Esophagus squamous epithelium (tissue), 5 donors: ENCODE results near the gene DOK5. TPM values are rescaled to one million over a fixed set of nuclear protein-coding genes. Genes with fewer than 3 reads are reported as not detected.

Experiments used
- DNase-seq: peaks from one replicate; lab custom pipeline; 2025; lab: John Stamatoyannopoulos, UW
- H3K27ac ChIP-seq, 4 donors: fragments of 200-600 bp; sonication (generic); one replicate each; pipeline ENCODE4 v1.5.1; 2016 to 2019; ENCODE audit warnings: mild to moderate bottlenecking in 1 of 4
- H3K27me3 ChIP-seq, 4 donors: fragments of 200-600 bp; sonication (generic); 1 replicate in 3 of 4; 2 replicates in 1 of 4; pipeline versions ENCODE4 v1.5.1 to v1.6.0; 2017 to 2021; ENCODE audit warnings: antibody characterized with exemption in 1 of 4
- H3K36me3 ChIP-seq, 3 donors: fragments of 200-600 bp; sonication (generic); one replicate each; pipeline ENCODE4 v1.5.1; 2016 to 2019
- H3K4me1 ChIP-seq, 3 donors: fragments of 200-600 bp; sonication (generic); one replicate each; pipeline ENCODE4 v1.5.1; 2017 to 2019
- H3K4me3 ChIP-seq, 4 donors: fragments of 200-600 bp; sonication (generic); 1 replicate in 3 of 4; 2 replicates in 1 of 4; pipeline ENCODE4 v1.5.1; 2016 to 2019; ENCODE audit warnings: mild to moderate bottlenecking in 2 of 4, moderate library complexity in 1 of 4
- H3K9me3 ChIP-seq, 3 donors: fragments of 200-600 bp; sonication (generic); one replicate each; pipeline ENCODE4 v1.5.1; 2016 to 2019
- POLR2A ChIP-seq, 4 donors: fragments of 450-650 bp; IDR thresholded peaks; one replicate each; pipeline ENCODE4 v1.6.1; 2017; ENCODE audit warnings: antibody characterized with exemption in 4 of 4, mild to moderate bottlenecking in 4 of 4, moderate library complexity in 3 of 4
- WGBS, 2 donors: methylation state at CpG; one replicate each; pipeline ENCODE4 v1.1.5; 2018; 5-methylcytosine and 5-hydroxymethylcytosine counted together
- intact Hi-C: fragments of 100-400 bp; cut with DNase I; formaldehyde crosslinking; loops from one replicate; pipeline ENCODE4 v1.15.0; 2022
- total RNA-seq, 4 donors: library from RNA; depleted of rRNA; stranded (reverse); fragments of >200 nt; gene quantifications; one replicate each; pipeline ENCODE4 v1.1.0, GENCODE V29; 2016
- TF ChIP-seq, protein P1 (sequence below), 6 experiments: fragments of 450-650 bp in 4 of 6; fragments of 200-600 bp in 2 of 6; sonication (generic) in 2 of 6; IDR thresholded peaks; one replicate each; pipeline ENCODE4 v1.5.1; 2016 to 2019; ENCODE audit warnings: antibody characterized with exemption in 6 of 6, mild to moderate bottlenecking in 4 of 6, moderate library complexity in 4 of 6
- donor health status: DM: yes; HTN: yes; CAD: no.

Gene DOK5
- total RNA-seq, 4 donors from 2014 or later = 0.38 to 1.3 TPM; not detected in 2

GRCh38 chr20:54502179-54502578 lies 26.8 kb downstream of the DOK5 start:
- intact Hi-C loops = no loop called here
- H3K27ac ChIP-seq = no peak overlapping the region
- H3K27me3 ChIP-seq = no peaks in the 10 kb centered on the region
- H3K4me1 ChIP-seq = no peaks in the 10 kb centered on the region
- TF ChIP-seq, protein P1, sequence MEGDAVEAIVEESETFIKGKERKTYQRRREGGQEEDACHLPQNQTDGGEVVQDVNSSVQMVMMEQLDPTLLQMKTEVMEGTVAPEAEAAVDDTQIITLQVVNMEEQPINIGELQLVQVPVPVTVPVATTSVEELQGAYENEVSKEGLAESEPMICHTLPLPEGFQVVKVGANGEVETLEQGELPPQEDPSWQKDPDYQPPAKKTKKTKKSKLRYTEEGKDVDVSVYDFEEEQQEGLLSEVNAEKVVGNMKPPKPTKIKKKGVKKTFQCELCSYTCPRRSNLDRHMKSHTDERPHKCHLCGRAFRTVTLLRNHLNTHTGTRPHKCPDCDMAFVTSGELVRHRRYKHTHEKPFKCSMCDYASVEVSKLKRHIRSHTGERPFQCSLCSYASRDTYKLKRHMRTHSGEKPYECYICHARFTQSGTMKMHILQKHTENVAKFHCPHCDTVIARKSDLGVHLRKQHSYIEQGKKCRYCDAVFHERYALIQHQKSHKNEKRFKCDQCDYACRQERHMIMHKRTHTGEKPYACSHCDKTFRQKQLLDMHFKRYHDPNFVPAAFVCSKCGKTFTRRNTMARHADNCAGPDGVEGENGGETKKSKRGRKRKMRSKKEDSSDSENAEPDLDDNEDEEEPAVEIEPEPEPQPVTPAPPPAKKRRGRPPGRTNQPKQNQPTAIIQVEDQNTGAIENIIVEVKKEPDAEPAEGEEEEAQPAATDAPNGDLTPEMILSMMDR (IDR thresholded peaks at IDR 0.05) = no peak
- no peak for TF ChIP-seq POLR2A (IDR thresholded peaks at IDR 0.05)
- WGBS, 2 donors = 59 to 67% methylated on average over 4 of the region's 4 CpGs
- H3K36me3 ChIP-seq = no peaks in the 10 kb centered on the region
- H3K9me3 ChIP-seq = no peaks in the 10 kb centered on the region
- DNase-seq = no peak
- H3K4me3 ChIP-seq = no peak overlapping the region

DNA sequence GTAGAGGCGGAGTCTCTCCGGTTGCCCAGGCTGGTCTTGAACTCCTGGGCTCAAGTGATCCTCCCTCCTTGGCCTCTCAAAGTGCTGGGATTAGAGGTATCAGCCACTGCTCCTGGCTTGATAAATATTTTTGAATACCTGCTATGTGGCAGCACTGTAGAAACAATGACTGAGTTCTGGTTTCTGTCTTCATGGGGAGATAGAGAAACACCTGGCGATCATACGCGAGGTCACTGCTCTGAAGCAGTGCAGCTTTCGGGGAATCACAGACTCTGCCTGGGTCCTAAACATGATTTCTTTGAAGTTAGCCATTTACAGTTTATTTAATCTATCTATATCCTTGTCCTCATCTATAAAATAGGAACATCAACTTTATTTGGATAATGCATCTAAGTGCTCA lies 31.2 kb downstream of the DOK5 start:
- TF ChIP-seq POLR2A (IDR thresholded peaks at IDR 0.05) = no peak
- TF ChIP-seq, protein P1 (IDR thresholded peaks at IDR 0.05) = no peak
- WGBS, 2 donors = 96 to 100% methylated on average over 6 of the region's 6 CpGs
- Histone ChIP-seq H3K27me3 (no peaks in the 10 kb centered on the region), H3K9me3 (no peaks in the 10 kb centered on the region), H3K36me3 (no peaks in the 10 kb centered on the region), H3K4me1 (no peaks in the 10 kb centered on the region), H3K27ac (no peak overlapping the region), H3K4me3 (no peak overlapping the region)
- intact Hi-C loops = no loop called here
- DNase-seq = no peak

DNA sequence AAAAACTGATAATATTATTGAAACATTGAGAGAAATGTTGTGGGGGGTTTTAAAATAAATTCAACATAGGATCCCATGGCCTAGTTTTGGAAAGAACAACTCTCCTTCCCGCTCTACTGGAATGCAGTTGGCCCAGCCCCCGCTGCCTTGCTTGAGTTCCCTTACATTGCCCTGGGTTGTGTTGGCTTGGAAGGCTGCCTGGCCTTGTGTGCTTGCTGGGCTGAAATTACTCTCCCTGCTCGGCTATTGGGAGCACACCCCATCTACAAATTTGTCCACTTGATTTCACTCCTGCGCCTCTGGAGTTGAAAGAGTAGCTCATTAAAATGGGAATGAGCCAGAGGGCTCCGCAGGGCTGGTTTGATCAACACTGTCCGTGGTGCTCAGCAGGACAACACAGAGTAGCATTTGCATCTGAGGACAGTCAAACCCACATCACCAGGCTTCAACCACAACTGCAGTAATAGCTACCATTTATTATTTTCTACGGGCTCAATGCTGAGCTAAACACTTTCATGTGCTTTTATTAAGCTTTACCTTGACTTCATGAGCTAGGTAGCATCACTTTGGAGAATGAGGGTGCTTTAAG lies 35.2 kb downstream of the DOK5 start:
- no peaks in the 10 kb centered on the region for H3K9me3 ChIP-seq
- H3K4me1 ChIP-seq = no peaks in the 10 kb centered on the region
- intact Hi-C loops = no loop called here
- no peaks in the 10 kb centered on the region for H3K27me3 ChIP-seq
- H3K27ac ChIP-seq = no peak overlapping the region
- no peak overlapping the region for H3K4me3 ChIP-seq
- WGBS, 2 donors = 42 to 43% methylated on average over 5 to 7 of the region's 7 CpGs
- no peaks in the 10 kb centered on the region for H3K36me3 ChIP-seq
- no peak for TF ChIP-seq POLR2A (IDR thresholded peaks at IDR 0.05)
- TF ChIP-seq, protein P1 (IDR thresholded peaks at IDR 0.05) = no peak
- DNase-seq = no peak

GRCh38 chr20:54512694-54513093 lies 37.3 kb downstream of the DOK5 start:
- H3K4me3 ChIP-seq = no peak overlapping the region
- H3K4me1 ChIP-seq = no peaks in the 10 kb centered on the region
- no peak for TF ChIP-seq POLR2A (IDR thresholded peaks at IDR 0.05)
- TF ChIP-seq, protein P1 (IDR thresholded peaks at IDR 0.05) = no peak
- no peaks in the 10 kb centered on the region for H3K9me3 ChIP-seq
- H3K36me3 ChIP-seq = no peaks in the 10 kb centered on the region
- DNase-seq = no peak
- no peaks in the 10 kb centered on the region for H3K27me3 ChIP-seq
- 75 to 77% methylated on average over 4 of the region's 4 CpGs for WGBS, 2 donors
- no peak overlapping the region for H3K27ac ChIP-seq
- intact Hi-C loops = no loop called here

- no peak overlapping the region for H3K27ac ChIP-seq
- H3K27me3 ChIP-seq = no peaks in the 10 kb centered on the region
- 69 to 72% methylated on average over 3 of the region's 3 CpGs for WGBS, 2 donors
- no peaks in the 10 kb centered on the region for H3K36me3 ChIP-seq
- no peak for TF ChIP-seq POLR2A (IDR thresholded peaks at IDR 0.05)
- TF ChIP-seq, protein P1 (IDR thresholded peaks at IDR 0.05) = no peak
- DNase-seq = no peak
- intact Hi-C loops = no loop called here
- no peaks in the 10 kb centered on the region for H3K9me3 ChIP-seq
- no peak overlapping the region for H3K4me3 ChIP-seq
- no peaks in the 10 kb centered on the region for H3K4me1 ChIP-seq
These were observed 38.7 kb downstream of the DOK5 start for GRCh38 chr20:54514028-54514607.
